Measurements from ENCODE around the gene TAF1B. TPM values are rescaled to one million over a fixed set of nuclear protein-coding genes. Genes with fewer than 3 reads are reported as not detected.

TAF1B gene
- total RNA-seq, 1 donor from 2014 or later: 15.6 TPM

GRCh38 chr2:9968553-9969497 is 125.6 kb downstream of the TAF1B start:
- no peaks in the 10 kb centered on the region for H3K36me3 Mint-ChIP-seq (ENCODE audit: low read depth)
- no peak for DNase-seq (ENCODE audit: low spot score)
- H3K27ac Mint-ChIP-seq (ENCODE audit: unreplicated experiment): no peak overlapping the region
- no peak for TF ChIP-seq CTCF (IDR thresholded peaks at IDR 0.05)
- no peaks in the 10 kb centered on the region for H3K27me3 Mint-ChIP-seq (ENCODE audit: low read depth)
- H3K9me3 Mint-ChIP-seq (ENCODE audit: low read depth): no peaks in the 10 kb centered on the region
- no peak overlapping the region for H3K4me3 Mint-ChIP-seq (ENCODE audit: unreplicated experiment)
- peaks cover 16% of the 10 kb centered on the region for H3K4me1 Mint-ChIP-seq (ENCODE audit: low read depth)

GRCh38 chr2:9970200-9971044 is 127.1 kb downstream of the TAF1B start:
- no peak for TF ChIP-seq CTCF (IDR thresholded peaks at IDR 0.05)
- Mint-ChIP-seq H3K4me3 (ENCODE audit: unreplicated experiment) (no peak overlapping the region), H3K27me3 (ENCODE audit: low read depth) (no peaks in the 10 kb centered on the region), H3K36me3 (ENCODE audit: low read depth) (no peaks in the 10 kb centered on the region), H3K27ac (ENCODE audit: unreplicated experiment) (no peak overlapping the region), H3K4me1 (ENCODE audit: low read depth) (peaks cover 32% of the 10 kb centered on the region), H3K9me3 (ENCODE audit: low read depth) (no peaks in the 10 kb centered on the region)
- DNase-seq (ENCODE audit: low spot score): no peak

- H3K27ac Mint-ChIP-seq (ENCODE audit: unreplicated experiment): no peak overlapping the region
Measured at GRCh38 chr2:9971105-9971818, 128.0 kb downstream of the TAF1B start.

GRCh38 chr2:9971890-9972289 is 128.6 kb downstream of the TAF1B start:
- no peak for TF ChIP-seq CTCF (IDR thresholded peaks at IDR 0.05)
- Mint-ChIP-seq H3K9me3 (ENCODE audit: low read depth) (no peaks in the 10 kb centered on the region), H3K27ac (ENCODE audit: unreplicated experiment) (no peak overlapping the region), H3K27me3 (ENCODE audit: low read depth) (no peaks in the 10 kb centered on the region), H3K36me3 (ENCODE audit: low read depth) (no peaks in the 10 kb centered on the region), H3K4me1 (ENCODE audit: low read depth) (peaks cover 46% of the 10 kb centered on the region), H3K4me3 (ENCODE audit: unreplicated experiment) (no peak overlapping the region)
- no peak for DNase-seq (ENCODE audit: low spot score)

More at GRCh38 chr2:9971105-9971818, 128.0 kb downstream of the TAF1B start:
- H3K36me3 Mint-ChIP-seq (ENCODE audit: low read depth): no peaks in the 10 kb centered on the region
- H3K4me1 Mint-ChIP-seq (ENCODE audit: low read depth): peaks cover 40% of the 10 kb centered on the region
- no peak overlapping the region for H3K4me3 Mint-ChIP-seq (ENCODE audit: unreplicated experiment)
- no peak for TF ChIP-seq CTCF (IDR thresholded peaks at IDR 0.05)
- no peaks in the 10 kb centered on the region for H3K9me3 Mint-ChIP-seq (ENCODE audit: low read depth)
- no peak for DNase-seq (ENCODE audit: low spot score)
- no peaks in the 10 kb centered on the region for H3K27me3 Mint-ChIP-seq (ENCODE audit: low read depth)
